ENCODE results near the gene HMGB3. TPM values are rescaled to one million over a fixed set of nuclear protein-coding genes. Genes with fewer than 3 reads are reported as not detected.
A peak's percentile ranks its signal among the peaks of the same experiment; 100 is the strongest.

Gene HMGB3
- total and polyA plus RNA-seq, 12 donors = 3.9 to 33.7 (median 17.9) TPM

DNA sequence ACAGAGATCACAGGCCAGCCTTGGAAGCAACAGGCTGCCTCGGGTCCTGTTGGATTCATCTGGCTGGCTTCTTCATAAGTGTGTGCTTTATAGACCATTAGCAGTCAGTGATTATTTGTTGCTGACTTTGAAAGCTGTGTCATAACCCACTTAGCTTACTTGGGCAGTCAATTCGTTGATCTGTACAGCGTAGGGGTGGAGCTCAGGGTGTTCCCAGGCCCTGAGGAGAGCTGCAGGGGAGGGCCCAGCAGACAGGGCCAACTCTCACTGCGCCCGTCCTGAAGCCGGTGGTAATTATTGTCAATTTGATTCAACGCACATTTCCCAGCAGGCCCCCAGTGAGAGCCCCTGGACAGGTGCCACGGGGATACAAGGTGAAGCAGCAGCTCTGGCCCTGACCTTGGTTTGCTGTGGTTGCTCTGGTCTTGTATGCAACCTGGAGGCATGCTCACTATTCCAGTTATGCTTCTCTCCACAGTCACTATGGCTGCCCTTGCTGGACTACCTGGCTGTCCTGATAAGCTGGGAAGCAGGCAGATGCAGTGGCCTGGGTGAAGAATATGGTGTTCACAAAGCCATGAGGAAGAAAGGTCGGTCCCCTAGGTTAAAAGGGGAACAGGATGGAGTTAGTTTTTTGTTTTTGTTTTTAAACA is 40.1 kb upstream of the HMGB3 start:
- TF ChIP-seq POLR2A (IDR thresholded peaks at IDR 0.05) = no peak
- TF ChIP-seq, protein P1, sequence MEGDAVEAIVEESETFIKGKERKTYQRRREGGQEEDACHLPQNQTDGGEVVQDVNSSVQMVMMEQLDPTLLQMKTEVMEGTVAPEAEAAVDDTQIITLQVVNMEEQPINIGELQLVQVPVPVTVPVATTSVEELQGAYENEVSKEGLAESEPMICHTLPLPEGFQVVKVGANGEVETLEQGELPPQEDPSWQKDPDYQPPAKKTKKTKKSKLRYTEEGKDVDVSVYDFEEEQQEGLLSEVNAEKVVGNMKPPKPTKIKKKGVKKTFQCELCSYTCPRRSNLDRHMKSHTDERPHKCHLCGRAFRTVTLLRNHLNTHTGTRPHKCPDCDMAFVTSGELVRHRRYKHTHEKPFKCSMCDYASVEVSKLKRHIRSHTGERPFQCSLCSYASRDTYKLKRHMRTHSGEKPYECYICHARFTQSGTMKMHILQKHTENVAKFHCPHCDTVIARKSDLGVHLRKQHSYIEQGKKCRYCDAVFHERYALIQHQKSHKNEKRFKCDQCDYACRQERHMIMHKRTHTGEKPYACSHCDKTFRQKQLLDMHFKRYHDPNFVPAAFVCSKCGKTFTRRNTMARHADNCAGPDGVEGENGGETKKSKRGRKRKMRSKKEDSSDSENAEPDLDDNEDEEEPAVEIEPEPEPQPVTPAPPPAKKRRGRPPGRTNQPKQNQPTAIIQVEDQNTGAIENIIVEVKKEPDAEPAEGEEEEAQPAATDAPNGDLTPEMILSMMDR (IDR thresholded peaks at IDR 0.05) = no peak
- peak in 1 of 7 donors; percentile 3 for DNase-seq
- WGBS, 4 donors = 62 to 94% (median 63%) methylated on average over 2 to 9 of the region's 9 CpGs

DNA sequence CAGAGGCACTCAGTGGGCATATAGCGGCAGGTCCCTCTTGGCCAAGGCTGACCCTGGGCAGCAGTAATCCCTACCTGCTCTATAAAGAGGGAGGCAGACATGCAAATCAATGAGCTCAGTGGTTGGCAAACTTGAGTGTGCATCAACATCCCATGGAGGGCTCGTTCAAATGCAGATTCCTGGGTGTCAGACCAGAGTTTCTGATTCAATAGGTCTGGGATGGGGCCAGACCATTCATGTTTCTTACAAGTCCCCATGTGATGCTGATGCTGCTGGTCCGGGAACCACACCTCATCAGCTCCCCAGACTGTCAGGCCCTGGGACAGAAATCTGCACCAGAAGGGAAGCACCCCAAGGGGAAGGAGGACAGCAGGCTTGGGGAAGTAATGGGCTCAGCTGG is 38.9 kb upstream of the HMGB3 start:
- no peaks in the 10 kb centered on the region for H3K4me1 ChIP-seq (replicated peaks in 1 of 2)
- H3K4me3 ChIP-seq = no peak overlapping the region
- intact Hi-C loops (cut with DNase I) = no loop called here
- no peak for DNase-seq
- H3K9me3 ChIP-seq (replicated peaks in 1 of 3) = no peaks in the 10 kb centered on the region
- H3K36me3 ChIP-seq (replicated peaks in 1 of 2) = no peaks in the 10 kb centered on the region
- 43 to 85% (median 74%) methylated on average over 1 to 3 of the region's 3 CpGs for WGBS, 4 donors
- peaks cover 10% of the 10 kb centered on the region for H3K27me3 ChIP-seq
- no peak overlapping the region for H3K27ac ChIP-seq
- TF ChIP-seq POLR2A (IDR thresholded peaks at IDR 0.05) = no peak
- TF ChIP-seq, protein P1 (IDR thresholded peaks at IDR 0.05) = no peak

More for the DNA sequence above, 40.1 kb upstream of the HMGB3 start:
- H3K36me3 ChIP-seq (replicated peaks in 1 of 2) = no peaks in the 10 kb centered on the region
- no peaks in the 10 kb centered on the region for H3K4me1 ChIP-seq (replicated peaks in 1 of 2)
- intact Hi-C loops (cut with DNase I) = no loop called here
- no peak overlapping the region for H3K27ac ChIP-seq
- H3K9me3 ChIP-seq (replicated peaks in 1 of 3) = no peaks in the 10 kb centered on the region
- H3K4me3 ChIP-seq = no peak overlapping the region
- H3K27me3 ChIP-seq = peaks cover 10% of the 10 kb centered on the region

DNA sequence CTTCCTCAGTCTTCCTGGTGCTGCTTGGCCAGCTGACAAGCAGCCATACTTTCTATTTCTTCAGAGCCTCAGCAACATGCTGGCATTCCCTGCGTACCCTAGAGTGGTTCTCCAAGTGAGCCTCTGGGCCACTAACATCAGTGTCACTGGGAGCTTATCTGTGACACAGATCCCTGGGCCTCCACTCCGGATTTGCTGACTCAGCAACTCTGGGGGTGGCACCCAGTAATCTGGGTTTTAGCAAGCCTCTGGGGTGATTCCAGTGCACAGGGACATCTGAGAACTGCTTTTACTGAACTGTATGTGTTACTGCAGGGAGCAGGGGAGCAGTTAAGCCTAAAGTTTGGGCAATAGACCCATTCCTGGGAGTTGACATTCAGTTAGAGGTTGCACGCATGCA is 28.2 kb upstream of the HMGB3 start:
- 69 to 80% (median 77%) methylated on average over 1 to 3 of the region's 3 CpGs for WGBS, 4 donors
- DNase-seq = no peak

DNA sequence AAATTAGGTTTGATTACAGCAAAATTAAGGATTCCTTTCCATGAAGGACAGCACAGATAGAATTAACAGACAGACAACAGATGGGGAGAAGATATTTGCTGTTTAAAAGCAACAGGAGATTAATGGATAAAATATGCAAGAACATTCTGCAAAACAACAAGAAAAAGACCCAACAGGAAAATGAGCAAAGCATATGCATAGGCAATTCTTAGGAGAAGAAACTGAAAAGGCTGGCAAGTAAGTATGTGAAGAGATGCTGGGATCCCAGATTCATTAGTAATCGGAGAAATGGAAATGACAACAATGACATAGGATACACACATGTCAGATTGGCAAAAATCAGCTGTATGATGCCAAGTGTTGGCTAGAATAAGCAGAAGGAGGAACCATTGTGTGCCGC is 27.5 kb upstream of the HMGB3 start:
- Histone ChIP-seq H3K4me3 (no peak overlapping the region), H3K36me3 (replicated peaks in 1 of 2) (no peaks in the 10 kb centered on the region), H3K4me1 (replicated peaks in 1 of 2) (no peaks in the 10 kb centered on the region), H3K9me3 (replicated peaks in 1 of 3) (no peaks in the 10 kb centered on the region), H3K27ac (no peak overlapping the region), H3K27me3 (no peaks in the 10 kb centered on the region)
- no peak for TF ChIP-seq POLR2A (IDR thresholded peaks at IDR 0.05)
- TF ChIP-seq, protein P1 (IDR thresholded peaks at IDR 0.05) = no peak
- 84 to 94% (median 89%) methylated on average over 2 of the region's 2 CpGs for WGBS, 4 donors
- DNase-seq = no peak
- intact Hi-C loops (cut with DNase I) = no loop called here

More for the DNA sequence above, 28.2 kb upstream of the HMGB3 start:
- Histone ChIP-seq H3K4me3 (no peak overlapping the region), H3K4me1 (replicated peaks in 1 of 2) (no peaks in the 10 kb centered on the region), H3K27me3 (no peaks in the 10 kb centered on the region), H3K36me3 (replicated peaks in 1 of 2) (no peaks in the 10 kb centered on the region), H3K9me3 (replicated peaks in 1 of 3) (no peaks in the 10 kb centered on the region), H3K27ac (no peak overlapping the region)
- TF ChIP-seq POLR2A (IDR thresholded peaks at IDR 0.05) = no peak
- TF ChIP-seq, protein P1 (IDR thresholded peaks at IDR 0.05) = no peak
- intact Hi-C loops (cut with DNase I) = no loop called here

Measured in adrenal gland (tissue), 12 donors.